IMR-90 (cell line): Measurements from ENCODE around the gene WLS. TPM values are rescaled to one million over a fixed set of nuclear protein-coding genes. Genes with fewer than 3 reads are reported as not detected.

Experiments used
- ATAC-seq: fragments of 200-7000 bp; cut with Tn5 transposase; 2 replicates; pipeline ENCODE4 v1.9.1; 2020; ENCODE audit warnings: low read depth, mild to moderate bottlenecking, moderate library complexity
- BruUV-seq: library from RNA; stranded (reverse); fragments of 400-500 nt; replicated peaks from 2 replicates; lab custom pipeline; 2021; lab: Mats Ljungman, UMichigan
- CTCF ChIA-PET: fragments of 300-600 bp; formaldehyde crosslinking; extraction: SDS; loops from one replicate; lab custom pipeline; 2021; ENCODE audit warnings: antibody characterized with exemption; lab: Yijun Ruan, JAX
- POLR2A ChIA-PET: fragments of 300-600 bp; sonication (Branson Sonifier 250); formaldehyde crosslinking; loops from one replicate; lab custom pipeline; 2022; ENCODE audit warnings: antibody characterized with exemption; ENCODE audit not compliant: unreplicated experiment; lab: Charles Lee
- DNase-seq: peaks from one replicate; pipeline ENCODE4 v3.0.0; 2013
- H2AFZ ChIP-seq: replicated peaks from 2 replicates; pipeline ENCODE3; 2013; ENCODE audit warnings: low read length, mild to moderate bottlenecking; ENCODE audit not compliant: poor library complexity
- H2AK5ac ChIP-seq: 2 replicates; pipeline ENCODE4 v1.6.1; 2013; ENCODE audit warnings: low read depth, low read length, inconsistent platforms
- H2AK9ac ChIP-seq: replicated peaks from 2 replicates; pipeline ENCODE3; 2013; ENCODE audit warnings: mild to moderate bottlenecking, low read depth, low read length, moderate library complexity; ENCODE audit not compliant: poor library complexity
- H2BK120ac ChIP-seq: 2 replicates; pipeline ENCODE4 v1.6.1; 2013; ENCODE audit warnings: low read depth, low read length, inconsistent platforms
- H2BK15ac ChIP-seq: 3 replicates; pipeline ENCODE4 v1.6.1; 2013; ENCODE audit warnings: low read depth, low read length, inconsistent platforms
- H2BK20ac ChIP-seq: 2 replicates; pipeline ENCODE4 v1.6.1; 2013; ENCODE audit warnings: low read depth, mild to moderate bottlenecking, inconsistent platforms, low read length, moderate library complexity
- H2BK5ac ChIP-seq: 2 replicates; pipeline ENCODE4 v1.6.1; 2013; ENCODE audit warnings: mild to moderate bottlenecking, low read depth, low read length, inconsistent platforms; ENCODE audit not compliant: poor library complexity, severe bottlenecking
- H3K14ac ChIP-seq: replicated peaks from 2 replicates; pipeline ENCODE4 v1.6.1; 2013; ENCODE audit warnings: low read depth, low read length, inconsistent platforms
- H3K18ac ChIP-seq: 2 replicates; pipeline ENCODE4 v1.6.1; 2013; ENCODE audit warnings: low read depth, low read length, control low read depth
- H3K23ac ChIP-seq: 2 replicates; pipeline ENCODE4 v1.6.1; 2013; ENCODE audit warnings: low read depth, low read length, inconsistent platforms
- H3K27ac ChIP-seq: 2 replicates; pipeline ENCODE4 v1.5.1; 2013; ENCODE audit warnings: mild to moderate bottlenecking, control low read depth, low read length; ENCODE audit not compliant: insufficient read depth
- H3K27me3 ChIP-seq: 2 replicates; pipeline ENCODE4 v1.6.1; 2013; ENCODE audit warnings: low read length; ENCODE audit not compliant: control insufficient read depth, insufficient read depth
- H3K36me3 ChIP-seq: 2 replicates; pipeline ENCODE4 v1.6.1; 2013; ENCODE audit warnings: low read length, mixed read lengths; ENCODE audit not compliant: control insufficient read depth, insufficient read depth
- H3K4ac ChIP-seq: 2 replicates; pipeline ENCODE4 v1.6.1; 2013; ENCODE audit warnings: low read depth, low read length, inconsistent platforms
- H3K4me1 ChIP-seq: 2 replicates; pipeline ENCODE4 v1.6.1; 2013; ENCODE audit warnings: low read length, mixed read lengths; ENCODE audit not compliant: control insufficient read depth, insufficient read depth
- H3K4me2 ChIP-seq: 2 replicates; pipeline ENCODE4 v1.6.1; 2013; ENCODE audit warnings: low read depth, mild to moderate bottlenecking, control low read depth, low read length, moderate library complexity
- H3K4me3 ChIP-seq: 2 replicates; pipeline ENCODE4 v1.5.1; 2013; ENCODE audit warnings: low read depth, mild to moderate bottlenecking, control low read depth, low read length, moderate library complexity; ENCODE audit not compliant: insufficient read depth
- H3K56ac ChIP-seq: 2 replicates; pipeline ENCODE4 v1.6.1; 2013; ENCODE audit warnings: low read length, inconsistent platforms; ENCODE audit not compliant: insufficient read depth; ENCODE audit errors: extremely low read depth
- H3K79me1 ChIP-seq, 2 experiments: 2 replicates each; pipeline ENCODE4 v1.6.1; 2013; ENCODE audit warnings: low read length in 2 of 2, inconsistent platforms in 1 of 2, low read depth in 1 of 2
- H3K9ac ChIP-seq: 2 replicates; pipeline ENCODE4 v1.6.1; 2013; ENCODE audit warnings: low read depth, low read length, control low read depth
- H3K9me1 ChIP-seq: 2 replicates; pipeline ENCODE4 v1.6.1; 2013; ENCODE audit warnings: low read length, inconsistent platforms; ENCODE audit not compliant: insufficient read depth
- H3K9me3 ChIP-seq: 2 replicates; pipeline ENCODE4 v1.6.1; 2013; ENCODE audit warnings: low read length; ENCODE audit not compliant: control insufficient read depth, insufficient read depth
- H4K20me1 ChIP-seq: 2 replicates; pipeline ENCODE4 v1.6.1; 2013; ENCODE audit warnings: low read length, inconsistent platforms; ENCODE audit not compliant: insufficient read depth
- H4K5ac ChIP-seq: 2 replicates; pipeline ENCODE4 v1.6.1; 2013; ENCODE audit warnings: mild to moderate bottlenecking, low read depth, low read length, control low read depth
- H4K8ac ChIP-seq, 2 experiments: 2 replicates each; pipeline ENCODE4 v1.6.1; 2013; ENCODE audit warnings: low read depth in 2 of 2, low read length in 2 of 2, control low read depth in 1 of 2, inconsistent platforms in 1 of 2
- H4K91ac ChIP-seq: 2 replicates; pipeline ENCODE4 v1.6.1; 2013; ENCODE audit warnings: low read depth, low read length, inconsistent platforms; ENCODE audit not compliant: insufficient read depth
- BHLHE40 ChIP-seq: fragments of 150-350 bp; IDR thresholded peaks from 2 replicates; pipeline ENCODE4 v1.6.1; 2016; ENCODE audit warnings: mild to moderate bottlenecking, low read depth, low read length
- CEBPB ChIP-seq: IDR thresholded peaks from 2 replicates; pipeline ENCODE4 v1.6.1; 2012; ENCODE audit warnings: low read depth, low read length, improper control_type of control experiment
- CHD1 ChIP-seq: IDR thresholded peaks from 2 replicates; pipeline ENCODE4 v1.6.1; 2012; ENCODE audit warnings: low read depth, low read length, improper control_type of control experiment
- FOS ChIP-seq: fragments of 150-350 bp; IDR thresholded peaks from 2 replicates; pipeline ENCODE4 v1.6.1; 2016; ENCODE audit warnings: low read depth, low read length
- MAFK ChIP-seq: IDR thresholded peaks from 2 replicates; pipeline ENCODE4 v1.6.1; 2012; ENCODE audit warnings: low read depth, low read length, improper control_type of control experiment
- MAZ ChIP-seq: IDR thresholded peaks from 2 replicates; pipeline ENCODE4 v1.6.1; 2012; ENCODE audit warnings: low read depth, mild to moderate bottlenecking, low read length, improper control_type of control experiment, moderate library complexity, borderline replicate concordance
- MXI1 ChIP-seq: IDR thresholded peaks from 2 replicates; pipeline ENCODE4 v1.6.1; 2012; ENCODE audit warnings: low read depth, mild to moderate bottlenecking, low read length, moderate library complexity, borderline replicate concordance
- NFE2L2 ChIP-seq: fragments of 150-350 bp; IDR thresholded peaks from 2 replicates; pipeline ENCODE4 v1.6.1; 2016; ENCODE audit warnings: low read depth, mild to moderate bottlenecking, low read length
- POLR2A ChIP-seq: IDR thresholded peaks from 2 replicates; pipeline ENCODE4 v1.6.1; 2012; ENCODE audit warnings: mild to moderate bottlenecking, low read depth, low read length
- RAD21 ChIP-seq: IDR thresholded peaks from 2 replicates; pipeline ENCODE4 v1.6.1; 2012; ENCODE audit warnings: low read length, improper control_type of control experiment
- RCOR1 ChIP-seq: IDR thresholded peaks from 2 replicates; pipeline ENCODE4 v1.6.1; 2012; ENCODE audit warnings: mild to moderate bottlenecking, low read length, improper control_type of control experiment; ENCODE audit not compliant: insufficient replicate concordance
- RFX5 ChIP-seq: IDR thresholded peaks from 2 replicates; pipeline ENCODE4 v1.8.0; 2012; ENCODE audit warnings: low read depth, mild to moderate bottlenecking, low read length, moderate library complexity
- SMC3 ChIP-seq: fragments of 150-350 bp; IDR thresholded peaks from 2 replicates; pipeline ENCODE4 v1.6.1; 2016; ENCODE audit warnings: low read depth, mild to moderate bottlenecking, antibody characterized with exemption, low read length, moderate library complexity
- WGBS, 2 experiments: methylation state at CpG; one replicate each; pipeline versions ENCODE4 v1.1.5 to v1.1.7; 2013; ENCODE audit warnings: missing lambda C conversion rate in 2 of 2; ENCODE audit not compliant: insufficient read length in 1 of 2; ENCODE audit errors: extremely low coverage in 2 of 2; 5-methylcytosine and 5-hydroxymethylcytosine counted together
- dilution Hi-C: fragments of 300-500 bp; cut with HindIII; formaldehyde crosslinking; loops from one replicate; pipeline ENCODE4 v1.14.3; 2018; ENCODE audit warnings: low sequenced_read_pairs; ENCODE audit not compliant: unreplicated experiment
- in situ Hi-C: fragments of 300-500 bp; cut with MboI; formaldehyde crosslinking; loops from 3 replicates; pipeline ENCODE4 v1.14.3; 2019; ENCODE audit warnings: low sequenced_read_pairs, inconsistent platforms, mixed read lengths
- intact Hi-C: fragments of 100-400 bp; cut with micrococcal nuclease; formaldehyde crosslinking; loops from 2 replicates; pipeline ENCODE4 v1.10.0; 2022
- polyA plus RNA-seq, 3 experiments: library from polyadenylated mRNA; depleted of rRNA; stranded (reverse); fragments of >200 nt; gene quantifications; 2 replicates each; pipeline ENCODE4 v1.2.3, GENCODE V29; 2012; ENCODE audit warnings: low replicate concordance in 1 of 3
- total RNA-seq: library from RNA; depleted of rRNA; stranded (reverse); fragments of >200 nt; gene quantifications from 2 replicates; pipeline ENCODE4 v1.2.3, GENCODE V29; 2012
- TF ChIP-seq, protein P1 (sequence below): fragments of 150-350 bp; IDR thresholded peaks from 2 replicates; pipeline ENCODE4 v1.6.1; 2017; ENCODE audit warnings: mild to moderate bottlenecking, antibody characterized with exemption, low read length, low read depth
- TF ChIP-seq, protein P2 (sequence below): conservative IDR thresholded peaks from 2 replicates; pipeline ENCODE4 v1.5.1; 2012; ENCODE audit warnings: mild to moderate bottlenecking, low read depth, low read length, improper control_type of control experiment
- TF ChIP-seq, protein P3 (sequence below): fragments of 150-350 bp; IDR thresholded peaks from 2 replicates; pipeline ENCODE4 v1.6.1; 2016; ENCODE audit warnings: low read depth, mild to moderate bottlenecking, low read length, moderate library complexity, borderline replicate concordance

The WLS gene
- total and polyA plus RNA-seq, 2 of the 4 experiments (the other 2 are of a cell fraction), result 152 to 157 TPM

DNA sequence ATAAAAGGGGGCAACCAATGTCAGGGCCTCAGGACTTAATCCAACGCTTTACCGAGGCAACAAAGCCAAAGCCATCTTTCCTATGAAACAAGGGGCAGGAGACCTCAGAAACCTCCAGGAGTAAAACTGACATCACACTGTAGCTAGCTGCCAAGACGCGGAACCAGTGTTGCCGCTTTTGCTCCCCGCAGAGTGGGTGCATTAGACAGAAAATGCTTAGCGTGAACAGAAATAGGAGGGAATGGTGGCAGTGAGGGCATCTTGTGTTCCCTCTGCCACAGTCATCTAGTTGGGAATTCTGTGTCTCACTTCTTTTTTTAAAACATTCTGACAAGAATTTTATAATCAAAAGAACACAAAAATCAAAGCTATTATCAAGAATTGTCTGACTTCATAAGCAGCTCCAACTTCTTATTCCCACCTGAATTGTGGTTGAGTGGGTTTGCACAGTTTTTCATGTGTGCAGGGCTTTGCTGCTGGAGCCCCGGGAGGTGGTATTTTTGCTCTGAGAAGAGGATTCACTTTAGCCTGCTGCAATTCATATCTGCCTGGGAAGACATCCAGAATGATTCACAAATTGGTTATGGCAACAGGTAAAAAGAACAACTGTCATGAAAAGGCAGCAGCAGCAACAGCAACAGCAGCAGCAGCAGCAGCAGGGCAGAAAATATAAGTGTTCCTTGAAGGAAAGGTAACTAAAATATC is 99.7 kb downstream of the WLS start:
- CTCF ChIA-PET, result no interaction called here
- H2BK5ac ChIP-seq, result no peak overlapping the region
- H3K27me3 ChIP-seq, result no peaks in the 10 kb centered on the region
- H2BK20ac ChIP-seq, result no peak overlapping the region
- in situ Hi-C loops (loop anchor here (5.0 kb wide), 1 partner anchor 105 kb away; no protein-coding TSS in a partner anchor), intact Hi-C loops (no loop called here), dilution Hi-C loops (no loop called here)
- ATAC-seq (no peak), DNase-seq (no peak)
- H2AK9ac ChIP-seq, result no peak overlapping the region
- peaks cover 17% of the 10 kb centered on the region for H3K9me1 ChIP-seq
- POLR2A ChIA-PET, result no interaction called here
- no peaks in the 10 kb centered on the region for H4K20me1 ChIP-seq
- no peak overlapping the region for H3K4me3 ChIP-seq
- H3K18ac ChIP-seq, result no peak overlapping the region
- no peak overlapping the region for H2AFZ ChIP-seq
- no peak overlapping the region for H2BK120ac ChIP-seq
- no peak overlapping the region for H4K91ac ChIP-seq
- no peak overlapping the region for H4K5ac ChIP-seq
- H3K79me1 ChIP-seq, result peaks cover 0 to 20% of the 10 kb centered on the region in 2 experiments; a peak in 2 of 4 replicates
- H2AK5ac ChIP-seq, result no peak overlapping the region
- no peak overlapping the region for H3K9ac ChIP-seq
- no peak for TF ChIP-seq POLR2A
- TF ChIP-seq, protein P1, sequence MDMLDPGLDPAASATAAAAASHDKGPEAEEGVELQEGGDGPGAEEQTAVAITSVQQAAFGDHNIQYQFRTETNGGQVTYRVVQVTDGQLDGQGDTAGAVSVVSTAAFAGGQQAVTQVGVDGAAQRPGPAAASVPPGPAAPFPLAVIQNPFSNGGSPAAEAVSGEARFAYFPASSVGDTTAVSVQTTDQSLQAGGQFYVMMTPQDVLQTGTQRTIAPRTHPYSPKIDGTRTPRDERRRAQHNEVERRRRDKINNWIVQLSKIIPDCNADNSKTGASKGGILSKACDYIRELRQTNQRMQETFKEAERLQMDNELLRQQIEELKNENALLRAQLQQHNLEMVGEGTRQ, result no peak
- no peak for TF ChIP-seq BHLHE40
- no peak for TF ChIP-seq SMC3
- TF ChIP-seq CHD1, result no peak
- TF ChIP-seq FOS, result no peak
- no peak for TF ChIP-seq CEBPB
- no peak for TF ChIP-seq MAFK
- TF ChIP-seq, protein P2, sequence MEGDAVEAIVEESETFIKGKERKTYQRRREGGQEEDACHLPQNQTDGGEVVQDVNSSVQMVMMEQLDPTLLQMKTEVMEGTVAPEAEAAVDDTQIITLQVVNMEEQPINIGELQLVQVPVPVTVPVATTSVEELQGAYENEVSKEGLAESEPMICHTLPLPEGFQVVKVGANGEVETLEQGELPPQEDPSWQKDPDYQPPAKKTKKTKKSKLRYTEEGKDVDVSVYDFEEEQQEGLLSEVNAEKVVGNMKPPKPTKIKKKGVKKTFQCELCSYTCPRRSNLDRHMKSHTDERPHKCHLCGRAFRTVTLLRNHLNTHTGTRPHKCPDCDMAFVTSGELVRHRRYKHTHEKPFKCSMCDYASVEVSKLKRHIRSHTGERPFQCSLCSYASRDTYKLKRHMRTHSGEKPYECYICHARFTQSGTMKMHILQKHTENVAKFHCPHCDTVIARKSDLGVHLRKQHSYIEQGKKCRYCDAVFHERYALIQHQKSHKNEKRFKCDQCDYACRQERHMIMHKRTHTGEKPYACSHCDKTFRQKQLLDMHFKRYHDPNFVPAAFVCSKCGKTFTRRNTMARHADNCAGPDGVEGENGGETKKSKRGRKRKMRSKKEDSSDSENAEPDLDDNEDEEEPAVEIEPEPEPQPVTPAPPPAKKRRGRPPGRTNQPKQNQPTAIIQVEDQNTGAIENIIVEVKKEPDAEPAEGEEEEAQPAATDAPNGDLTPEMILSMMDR, result no peak
- no peak for TF ChIP-seq MAZ
- TF ChIP-seq, protein P3, sequence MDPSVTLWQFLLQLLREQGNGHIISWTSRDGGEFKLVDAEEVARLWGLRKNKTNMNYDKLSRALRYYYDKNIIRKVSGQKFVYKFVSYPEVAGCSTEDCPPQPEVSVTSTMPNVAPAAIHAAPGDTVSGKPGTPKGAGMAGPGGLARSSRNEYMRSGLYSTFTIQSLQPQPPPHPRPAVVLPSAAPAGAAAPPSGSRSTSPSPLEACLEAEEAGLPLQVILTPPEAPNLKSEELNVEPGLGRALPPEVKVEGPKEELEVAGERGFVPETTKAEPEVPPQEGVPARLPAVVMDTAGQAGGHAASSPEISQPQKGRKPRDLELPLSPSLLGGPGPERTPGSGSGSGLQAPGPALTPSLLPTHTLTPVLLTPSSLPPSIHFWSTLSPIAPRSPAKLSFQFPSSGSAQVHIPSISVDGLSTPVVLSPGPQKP, result no peak
- TF ChIP-seq MXI1, result no peak
- TF ChIP-seq RAD21, result no peak
- TF ChIP-seq RCOR1, result no peak
- no peak for TF ChIP-seq RFX5
- no peak for TF ChIP-seq NFE2L2
- H2BK15ac ChIP-seq, result no peak overlapping the region
- H3K4ac ChIP-seq, result no peak overlapping the region
- no peak overlapping the region for H3K56ac ChIP-seq
- H3K9me3 ChIP-seq, result no peaks in the 10 kb centered on the region
- peaks cover 47% of the 10 kb centered on the region for H3K36me3 ChIP-seq
- H3K14ac ChIP-seq, result no peak overlapping the region
- BruUV-seq, result no TSS peak
- no peak overlapping the region for H4K8ac ChIP-seq
- peaks cover 5% of the 10 kb centered on the region; the same call in 1 of the 2 replicates for H3K4me1 ChIP-seq
- H3K27ac ChIP-seq, result no peak overlapping the region
- no peak overlapping the region for H3K4me2 ChIP-seq
- no peak overlapping the region for H3K23ac ChIP-seq
- WGBS, 2 experiments, result no CpG with 5 or more reads among the region's 8 CpGs
